Measurements from ENCODE around the gene ARHGAP30.
"Not testable (repeated sequence)": the region's sequence is repeated elsewhere in the genome, so short reads cannot be mapped to it uniquely, and the experiment has no call there.

Gene ARHGAP30

GRCh38 chr1:161071886-161072371 is 2.2 kb upstream of the ARHGAP30 start:
- peak in 1 of 2 donors; percentile 20 for DNase-seq (ENCODE audit: low read depth in 2 of 2)

GRCh38 chr1:161070761-161071160 is 1.1 kb upstream of the ARHGAP30 start:
- no peak for DNase-seq (ENCODE audit: low read depth in 2 of 2)

- no peak for DNase-seq (ENCODE audit: low read depth in 2 of 2)
These were observed 450 bp downstream of the ARHGAP30 start for GRCh38 chr1:161069241-161069640.

- peak; percentile 59 to 67 for DNase-seq (ENCODE audit: low read depth in 2 of 2)
These were observed 1.1 kb downstream of the ARHGAP30 start for GRCh38 chr1:161068306-161069234.

GRCh38 chr1:161066694-161067093 is 3.0 kb downstream of the ARHGAP30 start:
- DNase-seq (ENCODE audit: low read depth in 2 of 2): no peak

- DNase-seq (ENCODE audit: low read depth in 2 of 2): not testable (repeated sequence)
These were observed 4.0 kb downstream of the ARHGAP30 start for GRCh38 chr1:161065681-161066080.

GRCh38 chr1:161063936-161064335 is 5.8 kb downstream of the ARHGAP30 start:
- DNase-seq (ENCODE audit: low read depth in 2 of 2): not testable (repeated sequence)

GRCh38 chr1:161061419-161061818 is 8.3 kb downstream of the ARHGAP30 start:
- no peak for DNase-seq (ENCODE audit: low read depth in 2 of 2)

GRCh38 chr1:161059293-161059692 is 10.4 kb downstream of the ARHGAP30 start:
- DNase-seq (ENCODE audit: low read depth in 2 of 2): no peak

GRCh38 chr1:161054805-161055204 is 14.9 kb downstream of the ARHGAP30 start:
- no peak for DNase-seq (ENCODE audit: low read depth in 2 of 2)

- no peak for DNase-seq (ENCODE audit: low read depth in 2 of 2)
These were observed 15.5 kb downstream of the ARHGAP30 start for GRCh38 chr1:161054232-161054631.

- no peak for DNase-seq (ENCODE audit: low read depth in 2 of 2)
These were observed 16.8 kb downstream of the ARHGAP30 start for GRCh38 chr1:161052899-161053298.

- no peak for DNase-seq (ENCODE audit: low read depth in 2 of 2)
These were observed 18.5 kb downstream of the ARHGAP30 start for GRCh38 chr1:161051219-161051618.

GRCh38 chr1:161048949-161049722 is 20.6 kb downstream of the ARHGAP30 start:
- no peak for DNase-seq (ENCODE audit: low read depth in 2 of 2)

- no peak for DNase-seq (ENCODE audit: low read depth in 2 of 2)
These were observed 22.0 kb downstream of the ARHGAP30 start for GRCh38 chr1:161047436-161048420.

- DNase-seq (ENCODE audit: low read depth in 2 of 2): no peak
These were observed 23.0 kb downstream of the ARHGAP30 start for GRCh38 chr1:161046605-161047228.

- peak; percentile 85 for DNase-seq (ENCODE audit: low read depth in 2 of 2)
These were observed 23.7 kb downstream of the ARHGAP30 start, which contains the start of gene USF1 for GRCh38 chr1:161045736-161046604. Gene USF1 (minus strand): TSS chr1:161045977. CDS start chr1:161043275, 2,702 bp downstream.

GRCh38 chr1:161044908-161045735 is 24.6 kb downstream of the ARHGAP30 start:
- DNase-seq (ENCODE audit: low read depth in 2 of 2): peak; percentile 33 to 48

GRCh38 chr1:161044535-161044907 is 25.2 kb downstream of the ARHGAP30 start:
- no peak for DNase-seq (ENCODE audit: low read depth in 2 of 2)

All from stimulated activated CD8-positive, alpha-beta memory T cell treated with anti-CD3 and anti-CD28 coated beads, Interleukin-2, amount 100 ng/mL, for 1 hour (primary cell).